OCI-LY7 (cell line): Measurements from ENCODE around the gene PDZD2.

Experiments used
- EZH2phosphoT487 ChIP-seq: fragments of 200-600 bp; sonication (generic); IDR thresholded peaks from 2 replicates; pipeline ENCODE4 v1.6.1; 2018; ENCODE audit warnings: low read depth, borderline replicate concordance, mild to moderate bottlenecking, mixed run types, antibody characterized with exemption, low read length, moderate library complexity, mixed read lengths
- TF ChIP-seq, protein P1 (sequence below): fragments of 200-600 bp; sonication (generic); conservative IDR thresholded peaks from 2 replicates; pipeline ENCODE4 v1.5.1; 2014; ENCODE audit warnings: mild to moderate bottlenecking, antibody characterized with exemption, low read length, moderate library complexity, mixed read lengths

DNA sequence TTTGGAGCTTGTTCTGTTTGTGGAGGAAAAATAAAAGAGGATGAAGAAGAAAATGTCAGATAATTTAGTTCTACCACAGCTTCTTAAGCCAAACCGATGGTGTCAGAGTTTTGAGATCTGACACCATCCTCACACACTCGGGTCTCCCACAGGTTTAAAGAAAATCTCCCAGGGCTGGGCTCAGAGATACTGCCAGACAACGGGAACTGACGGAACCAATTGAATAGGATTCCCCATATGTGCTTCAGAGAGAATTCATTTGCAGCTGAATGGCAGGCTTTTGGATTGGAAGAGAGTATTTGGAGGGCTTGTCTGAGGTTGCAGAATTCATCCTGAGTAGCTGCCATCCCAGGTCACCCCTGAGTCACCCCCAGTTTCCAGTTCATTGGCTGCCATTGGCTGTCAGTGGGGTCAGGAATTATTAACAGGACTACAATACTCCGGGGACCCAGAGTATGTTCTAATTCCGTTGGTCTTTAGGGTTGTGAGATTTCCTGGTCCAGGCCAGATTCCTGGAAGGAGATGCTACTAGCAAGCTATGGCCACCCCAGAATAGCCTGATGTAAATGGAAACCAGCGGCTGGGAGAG is 131.3 kb downstream of the PDZD2 start:
- TF ChIP-seq, protein P1, sequence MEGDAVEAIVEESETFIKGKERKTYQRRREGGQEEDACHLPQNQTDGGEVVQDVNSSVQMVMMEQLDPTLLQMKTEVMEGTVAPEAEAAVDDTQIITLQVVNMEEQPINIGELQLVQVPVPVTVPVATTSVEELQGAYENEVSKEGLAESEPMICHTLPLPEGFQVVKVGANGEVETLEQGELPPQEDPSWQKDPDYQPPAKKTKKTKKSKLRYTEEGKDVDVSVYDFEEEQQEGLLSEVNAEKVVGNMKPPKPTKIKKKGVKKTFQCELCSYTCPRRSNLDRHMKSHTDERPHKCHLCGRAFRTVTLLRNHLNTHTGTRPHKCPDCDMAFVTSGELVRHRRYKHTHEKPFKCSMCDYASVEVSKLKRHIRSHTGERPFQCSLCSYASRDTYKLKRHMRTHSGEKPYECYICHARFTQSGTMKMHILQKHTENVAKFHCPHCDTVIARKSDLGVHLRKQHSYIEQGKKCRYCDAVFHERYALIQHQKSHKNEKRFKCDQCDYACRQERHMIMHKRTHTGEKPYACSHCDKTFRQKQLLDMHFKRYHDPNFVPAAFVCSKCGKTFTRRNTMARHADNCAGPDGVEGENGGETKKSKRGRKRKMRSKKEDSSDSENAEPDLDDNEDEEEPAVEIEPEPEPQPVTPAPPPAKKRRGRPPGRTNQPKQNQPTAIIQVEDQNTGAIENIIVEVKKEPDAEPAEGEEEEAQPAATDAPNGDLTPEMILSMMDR, result no peak
- TF ChIP-seq EZH2phosphoT487, result no peak
